Measurements from ENCODE around the gene VAMP4. TPM values are rescaled to one million over a fixed set of nuclear protein-coding genes. Genes with fewer than 3 reads are reported as not detected.

The VAMP4 gene
- total RNA-seq, 2 experiments from 2014 or later = 12.2 to 13.0 TPM

DNA sequence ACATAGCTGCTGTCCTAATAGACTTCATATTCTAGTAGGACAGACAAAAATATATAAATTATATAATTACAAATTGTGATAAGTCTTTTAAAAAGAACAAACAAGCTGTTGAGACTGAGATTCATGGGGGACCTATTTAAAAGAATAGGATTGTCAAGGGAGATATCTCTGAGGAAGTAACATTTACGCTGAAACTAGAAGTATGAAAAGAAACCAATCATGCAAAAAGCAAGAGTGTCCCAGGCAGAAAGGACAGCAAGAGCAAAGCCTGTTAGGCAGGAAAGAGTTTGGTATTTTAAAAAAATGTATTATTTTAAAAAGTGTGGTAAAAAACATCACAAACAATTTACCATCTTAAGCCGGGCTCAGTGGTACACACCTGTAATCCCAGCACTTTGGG, 30.4 kb upstream of the VAMP4 start:
- CTCF ChIA-PET = no interaction called here
- Mint-ChIP-seq H3K4me1 (ENCODE audit: low read depth) (peaks cover 1% of the 10 kb centered on the region), H3K9me3 (ENCODE audit: insufficient read depth) (no peaks in the 10 kb centered on the region), H3K27ac (no peak overlapping the region), H3K27me3 (ENCODE audit: low read depth) (peaks cover 18% of the 10 kb centered on the region), H3K4me3 (no peak overlapping the region), H3K36me3 (ENCODE audit: low read depth) (no peaks in the 10 kb centered on the region)
- no peak for ATAC-seq
- POLR2A ChIA-PET = no interaction called here
- no peak for DNase-seq

DNA sequence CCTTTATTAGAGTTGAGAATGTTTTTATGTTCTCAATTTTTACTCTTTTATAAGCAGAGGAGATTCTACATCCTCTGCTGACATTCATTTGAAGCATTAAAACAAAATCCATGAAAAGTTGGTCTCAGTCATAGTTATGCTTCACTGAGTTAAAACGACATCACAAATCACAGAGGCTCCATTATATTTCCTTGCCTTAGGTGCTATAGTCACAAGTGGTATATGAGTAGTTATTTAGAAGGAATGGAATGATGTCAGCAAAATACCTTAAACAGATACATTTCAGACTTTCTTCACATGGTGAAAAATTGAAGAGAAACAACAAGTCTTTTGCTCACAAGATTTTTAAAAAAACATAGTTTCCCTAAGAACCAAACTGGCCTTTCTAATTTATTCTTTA, 27.9 kb upstream of the VAMP4 start:
- no peaks in the 10 kb centered on the region for H3K4me1 Mint-ChIP-seq (ENCODE audit: low read depth)
- H3K36me3 Mint-ChIP-seq (ENCODE audit: low read depth) = no peaks in the 10 kb centered on the region
- DNase-seq (no peak), ATAC-seq (no peak)
- H3K4me3 Mint-ChIP-seq = no peak overlapping the region
- POLR2A ChIA-PET = no interaction called here
- peaks cover 19% of the 10 kb centered on the region for H3K27me3 Mint-ChIP-seq (ENCODE audit: low read depth)
- CTCF ChIA-PET = no interaction called here
- H3K27ac Mint-ChIP-seq = no peak overlapping the region
- H3K9me3 Mint-ChIP-seq (ENCODE audit: insufficient read depth) = no peaks in the 10 kb centered on the region

GRCh38 chr1:171769171-171769570, 27.3 kb upstream of the VAMP4 start:
- CTCF ChIA-PET = no interaction called here
- no peak overlapping the region for H3K27ac Mint-ChIP-seq
- H3K27me3 Mint-ChIP-seq (ENCODE audit: low read depth) = peaks cover 22% of the 10 kb centered on the region
- no peak for ATAC-seq
- POLR2A ChIA-PET = no interaction called here
- H3K36me3 Mint-ChIP-seq (ENCODE audit: low read depth) = no peaks in the 10 kb centered on the region
- no peak overlapping the region for H3K4me3 Mint-ChIP-seq
- H3K9me3 Mint-ChIP-seq (ENCODE audit: insufficient read depth) = no peaks in the 10 kb centered on the region
- DNase-seq = no peak
- H3K4me1 Mint-ChIP-seq (ENCODE audit: low read depth) = no peaks in the 10 kb centered on the region

DNA sequence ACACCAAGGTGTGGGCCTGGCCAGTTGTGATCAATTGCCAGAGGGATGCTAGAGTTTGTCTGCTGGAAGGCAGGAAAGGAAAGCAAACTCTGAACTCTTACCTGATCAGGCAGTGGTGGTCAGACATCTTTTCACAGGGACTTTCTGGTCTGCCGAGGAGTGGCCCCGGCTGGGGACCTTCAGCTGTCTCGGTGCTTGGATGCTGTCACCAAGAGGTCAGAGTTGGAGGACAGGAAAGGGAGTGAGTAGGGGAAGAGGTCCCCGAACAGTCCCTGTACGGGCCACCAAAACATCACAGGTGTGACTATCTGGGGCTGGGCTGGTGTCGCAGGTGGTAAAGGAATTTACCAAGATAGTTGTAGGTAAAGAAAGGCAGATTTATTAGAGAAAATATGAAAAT, 21.9 kb upstream of the VAMP4 start:
- ATAC-seq (no peak), DNase-seq (no peak)
- H3K27ac Mint-ChIP-seq = no peak overlapping the region
- H3K4me1 Mint-ChIP-seq (ENCODE audit: low read depth) = no peaks in the 10 kb centered on the region
- H3K9me3 Mint-ChIP-seq (ENCODE audit: insufficient read depth) = no peaks in the 10 kb centered on the region
- POLR2A ChIA-PET = no interaction called here
- H3K36me3 Mint-ChIP-seq (ENCODE audit: low read depth) = no peaks in the 10 kb centered on the region
- CTCF ChIA-PET = no interaction called here
- H3K4me3 Mint-ChIP-seq = no peak overlapping the region
- peaks cover 20% of the 10 kb centered on the region for H3K27me3 Mint-ChIP-seq (ENCODE audit: low read depth)

- no peak for DNase-seq
- ATAC-seq = no peak
- CTCF ChIA-PET = no interaction called here
- H3K4me1 Mint-ChIP-seq (ENCODE audit: low read depth) = no peaks in the 10 kb centered on the region
- no peak overlapping the region for H3K4me3 Mint-ChIP-seq
- POLR2A ChIA-PET = interaction anchor here (1.1 kb wide), 1 partner anchor 19 kb away, joined by 3 read pairs; no protein-coding TSS in a partner anchor
- H3K27ac Mint-ChIP-seq = no peak overlapping the region
- no peaks in the 10 kb centered on the region for H3K36me3 Mint-ChIP-seq (ENCODE audit: low read depth)
- H3K27me3 Mint-ChIP-seq (ENCODE audit: low read depth) = peaks cover 30% of the 10 kb centered on the region
- H3K9me3 Mint-ChIP-seq (ENCODE audit: insufficient read depth) = no peaks in the 10 kb centered on the region
Observed at GRCh38 chr1:171762143-171762563, 20.3 kb upstream of the VAMP4 start.

DNA sequence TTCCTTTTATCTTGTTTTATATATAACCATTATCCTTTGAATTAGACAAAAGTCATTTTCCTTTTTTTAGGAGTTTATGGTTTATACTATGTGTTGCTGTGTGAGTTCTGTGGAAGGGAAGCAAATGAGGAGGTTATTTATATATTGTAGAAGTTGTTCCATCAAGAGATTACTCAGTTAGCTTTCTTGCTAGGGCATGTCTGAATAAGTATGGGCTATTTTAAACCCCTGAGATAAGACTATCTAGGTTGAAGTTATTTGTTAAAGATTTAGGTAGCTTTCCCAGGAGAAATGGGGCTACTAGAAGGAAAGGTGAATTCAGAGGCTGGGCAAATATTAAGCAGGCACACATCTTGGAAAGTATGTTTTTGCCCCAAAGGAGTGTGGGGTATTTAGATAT, 16.1 kb upstream of the VAMP4 start:
- Mint-ChIP-seq H3K4me1 (ENCODE audit: low read depth) (no peaks in the 10 kb centered on the region), H3K9me3 (ENCODE audit: insufficient read depth) (no peaks in the 10 kb centered on the region), H3K36me3 (ENCODE audit: low read depth) (no peaks in the 10 kb centered on the region), H3K27ac (no peak overlapping the region), H3K4me3 (no peak overlapping the region), H3K27me3 (ENCODE audit: low read depth) (peaks cover 15% of the 10 kb centered on the region)
- no peak for DNase-seq
- no peak for ATAC-seq
- POLR2A ChIA-PET = no interaction called here
- CTCF ChIA-PET = no interaction called here

DNA sequence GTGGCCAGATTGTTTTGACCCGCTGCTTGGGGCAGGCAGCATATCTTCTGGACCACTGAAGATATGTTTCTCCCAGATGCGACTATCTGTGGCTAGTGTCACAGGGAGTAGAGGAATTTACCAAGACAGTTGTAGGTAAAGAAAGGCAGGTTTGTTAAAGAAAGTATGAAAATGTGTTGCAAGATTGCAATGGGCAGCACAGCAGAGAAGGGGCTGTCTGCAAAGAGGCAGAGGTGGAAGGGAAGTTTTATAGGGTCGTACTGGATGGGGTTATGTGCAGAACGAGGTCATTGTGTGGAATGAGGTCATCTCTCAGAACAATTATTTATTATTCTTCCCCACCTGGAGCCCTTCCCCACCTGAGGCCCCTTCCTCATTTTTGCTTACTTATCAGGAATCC, 15.0 kb upstream of the VAMP4 start:
- H3K36me3 Mint-ChIP-seq (ENCODE audit: low read depth) = no peaks in the 10 kb centered on the region
- no peak overlapping the region for H3K27ac Mint-ChIP-seq
- ATAC-seq = no peak
- H3K4me1 Mint-ChIP-seq (ENCODE audit: low read depth) = no peaks in the 10 kb centered on the region
- no peak for DNase-seq
- CTCF ChIA-PET = no interaction called here
- no peaks in the 10 kb centered on the region for H3K9me3 Mint-ChIP-seq (ENCODE audit: insufficient read depth)
- H3K27me3 Mint-ChIP-seq (ENCODE audit: low read depth) = peaks cover 13% of the 10 kb centered on the region
- H3K4me3 Mint-ChIP-seq = no peak overlapping the region
- POLR2A ChIA-PET = interaction anchor here (1.1 kb wide), 1 partner anchor 15 kb away, joined by 4 read pairs; the partner anchor contains the start of gene VAMP4

GRCh38 chr1:171754971-171755370, 13.1 kb upstream of the VAMP4 start:
- ATAC-seq (no peak), DNase-seq (no peak)
- no peak overlapping the region for H3K27ac Mint-ChIP-seq
- H3K4me3 Mint-ChIP-seq = no peak overlapping the region
- peaks cover 11% of the 10 kb centered on the region for H3K27me3 Mint-ChIP-seq (ENCODE audit: low read depth)
- H3K36me3 Mint-ChIP-seq (ENCODE audit: low read depth) = no peaks in the 10 kb centered on the region
- ChIA-PET CTCF (interaction anchor here (1.4 kb wide), 1 partner anchor 47 kb away, joined by 3 read pairs; no protein-coding TSS in a partner anchor), POLR2A (interaction anchor here (2.3 kb wide), 1 partner anchor 13 kb away, joined by 6 read pairs; the partner anchor contains the start of gene VAMP4)
- H3K9me3 Mint-ChIP-seq (ENCODE audit: insufficient read depth) = no peaks in the 10 kb centered on the region
- no peaks in the 10 kb centered on the region for H3K4me1 Mint-ChIP-seq (ENCODE audit: low read depth)

DNA sequence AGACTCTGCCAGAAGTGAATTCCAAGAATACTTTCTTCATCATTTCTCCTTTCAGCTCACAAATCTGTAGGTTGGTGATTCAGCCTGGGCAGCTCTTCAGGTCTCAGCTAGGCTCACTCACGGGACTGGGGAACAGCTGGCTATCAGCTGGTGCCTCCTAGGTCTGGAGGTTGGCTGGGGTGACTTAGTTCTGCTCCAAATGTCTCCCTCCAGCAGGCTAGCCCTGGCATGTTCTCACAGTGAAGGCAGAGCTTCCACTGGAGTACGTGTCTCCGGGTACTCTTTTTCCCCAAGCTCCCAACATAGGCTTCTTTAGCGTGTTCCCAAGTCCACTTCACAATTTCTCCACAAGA, 12.5 kb upstream of the VAMP4 start:
- ATAC-seq = no peak
- Mint-ChIP-seq H3K9me3 (ENCODE audit: insufficient read depth) (no peaks in the 10 kb centered on the region), H3K27me3 (ENCODE audit: low read depth) (peaks cover 11% of the 10 kb centered on the region), H3K27ac (no peak overlapping the region), H3K4me3 (no peak overlapping the region), H3K4me1 (ENCODE audit: low read depth) (no peaks in the 10 kb centered on the region), H3K36me3 (ENCODE audit: low read depth) (no peaks in the 10 kb centered on the region)
- POLR2A ChIA-PET = interaction anchor here (1.5 to 2.3 kb wide), 2 partner anchors 12 to 13 kb away, joined by 3 to 6 read pairs; partner anchors contain the start of gene VAMP4
- CTCF ChIA-PET = no interaction called here
- no peak for DNase-seq

- no peak overlapping the region for H3K4me3 Mint-ChIP-seq
- POLR2A ChIA-PET = interaction anchor here (1.5 to 2.3 kb wide), 2 partner anchors 11 to 13 kb away, joined by 3 to 6 read pairs; partner anchors contain the start of gene VAMP4
- no peak for ATAC-seq
- peaks cover 11% of the 10 kb centered on the region for H3K27me3 Mint-ChIP-seq (ENCODE audit: low read depth)
- DNase-seq = no peak
- H3K4me1 Mint-ChIP-seq (ENCODE audit: low read depth) = no peaks in the 10 kb centered on the region
- H3K36me3 Mint-ChIP-seq (ENCODE audit: low read depth) = no peaks in the 10 kb centered on the region
- H3K27ac Mint-ChIP-seq = no peak overlapping the region
- CTCF ChIA-PET = no interaction called here
- H3K9me3 Mint-ChIP-seq (ENCODE audit: insufficient read depth) = no peaks in the 10 kb centered on the region
Observed at GRCh38 chr1:171753685-171754352, 12.0 kb upstream of the VAMP4 start.

DNA sequence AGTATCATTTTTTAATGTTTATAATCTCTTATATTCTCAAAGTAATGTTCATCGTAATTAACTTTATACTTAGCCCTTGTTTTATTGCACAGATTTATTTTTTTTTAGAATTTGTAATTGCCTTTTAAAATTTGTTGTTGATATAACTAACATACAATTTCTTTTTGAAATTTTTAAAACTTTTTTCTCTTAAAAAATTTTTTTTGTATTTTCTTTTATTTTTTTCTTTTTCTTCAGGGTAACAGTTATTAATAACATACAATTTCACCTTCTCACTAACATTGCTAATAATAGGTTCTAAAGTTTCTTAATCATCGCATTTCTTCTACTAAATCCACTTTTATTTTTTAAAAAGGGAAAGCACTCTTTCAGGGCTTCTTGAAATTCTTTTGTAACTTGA, 11.3 kb upstream of the VAMP4 start:
- H3K36me3 Mint-ChIP-seq (ENCODE audit: low read depth) = no peaks in the 10 kb centered on the region
- H3K9me3 Mint-ChIP-seq (ENCODE audit: insufficient read depth) = no peaks in the 10 kb centered on the region
- H3K27me3 Mint-ChIP-seq (ENCODE audit: low read depth) = peaks cover 9% of the 10 kb centered on the region
- ATAC-seq (no peak), DNase-seq (no peak)
- no peak overlapping the region for H3K27ac Mint-ChIP-seq
- H3K4me3 Mint-ChIP-seq = no peak overlapping the region
- no peaks in the 10 kb centered on the region for H3K4me1 Mint-ChIP-seq (ENCODE audit: low read depth)
- CTCF ChIA-PET = no interaction called here
- POLR2A ChIA-PET = interaction anchor here (1.5 to 2.3 kb wide), 2 partner anchors 11 to 12 kb away, joined by 3 to 6 read pairs; partner anchors contain the start of gene VAMP4

- Mint-ChIP-seq H3K4me1 (ENCODE audit: low read depth) (no peaks in the 10 kb centered on the region), H3K27ac (no peak overlapping the region), H3K36me3 (ENCODE audit: low read depth) (no peaks in the 10 kb centered on the region), H3K27me3 (ENCODE audit: low read depth) (no peaks in the 10 kb centered on the region), H3K4me3 (no peak overlapping the region), H3K9me3 (ENCODE audit: insufficient read depth) (no peaks in the 10 kb centered on the region)
- no peak for DNase-seq
- POLR2A ChIA-PET = no interaction called here
- ATAC-seq = no peak
- CTCF ChIA-PET = no interaction called here
Observed at GRCh38 chr1:171751221-171751620, 9.4 kb upstream of the VAMP4 start.

DNA sequence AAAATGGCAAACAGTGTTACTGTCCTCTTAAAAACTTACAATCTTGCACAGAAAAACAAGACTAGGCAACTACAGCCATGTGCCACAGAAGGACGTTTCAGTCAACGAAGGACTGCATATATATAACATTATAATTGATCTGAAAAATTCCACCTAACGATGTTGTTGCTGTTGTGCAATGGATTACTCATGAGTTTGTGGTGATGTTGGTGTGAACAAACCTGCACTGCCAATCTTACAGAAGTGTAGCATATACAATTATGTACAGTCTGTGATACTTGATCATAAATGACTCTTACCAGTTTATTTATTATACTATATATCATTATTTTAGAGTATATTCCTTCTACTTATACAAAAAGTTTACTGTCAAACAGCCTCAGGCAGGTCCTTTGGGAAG, 6.8 kb upstream of the VAMP4 start:
- DNase-seq = no peak
- H3K27ac Mint-ChIP-seq = no peak overlapping the region
- no peak for ATAC-seq
- H3K4me3 Mint-ChIP-seq = no peak overlapping the region
- POLR2A ChIA-PET = no interaction called here
- peaks cover 2% of the 10 kb centered on the region for H3K36me3 Mint-ChIP-seq (ENCODE audit: low read depth)
- CTCF ChIA-PET = no interaction called here
- H3K4me1 Mint-ChIP-seq (ENCODE audit: low read depth) = peaks cover 2% of the 10 kb centered on the region
- no peaks in the 10 kb centered on the region for H3K27me3 Mint-ChIP-seq (ENCODE audit: low read depth)
- no peaks in the 10 kb centered on the region for H3K9me3 Mint-ChIP-seq (ENCODE audit: insufficient read depth)
